ENCODE data around the gene DBP.
A peak's percentile ranks its signal among the peaks of the same experiment; 100 is the strongest.

Gene DBP

GRCh38 chr19:48637948-48638830 lies 1.0 kb upstream of the DBP start (continued):
- no peak for TF ChIP-seq ZNF518A (tag by site-specific recombination; conservative IDR thresholded peaks at IDR 0.05; ENCODE audit: low read depth)
- TF ChIP-seq FEZF1 (tag by site-specific recombination; IDR thresholded peaks at IDR 0.05) = no peak
- TF ChIP-seq, protein P1, sequence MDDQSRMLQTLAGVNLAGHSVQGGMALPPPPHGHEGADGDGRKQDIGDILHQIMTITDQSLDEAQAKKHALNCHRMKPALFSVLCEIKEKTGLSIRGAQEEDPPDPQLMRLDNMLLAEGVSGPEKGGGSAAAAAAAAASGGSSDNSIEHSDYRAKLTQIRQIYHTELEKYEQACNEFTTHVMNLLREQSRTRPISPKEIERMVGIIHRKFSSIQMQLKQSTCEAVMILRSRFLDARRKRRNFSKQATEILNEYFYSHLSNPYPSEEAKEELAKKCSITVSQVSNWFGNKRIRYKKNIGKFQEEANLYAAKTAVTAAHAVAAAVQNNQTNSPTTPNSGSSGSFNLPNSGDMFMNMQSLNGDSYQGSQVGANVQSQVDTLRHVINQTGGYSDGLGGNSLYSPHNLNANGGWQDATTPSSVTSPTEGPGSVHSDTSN (CRISPR knock-in tag; IDR thresholded peaks at IDR 0.05) = no peak
- TF ChIP-seq, protein P2, sequence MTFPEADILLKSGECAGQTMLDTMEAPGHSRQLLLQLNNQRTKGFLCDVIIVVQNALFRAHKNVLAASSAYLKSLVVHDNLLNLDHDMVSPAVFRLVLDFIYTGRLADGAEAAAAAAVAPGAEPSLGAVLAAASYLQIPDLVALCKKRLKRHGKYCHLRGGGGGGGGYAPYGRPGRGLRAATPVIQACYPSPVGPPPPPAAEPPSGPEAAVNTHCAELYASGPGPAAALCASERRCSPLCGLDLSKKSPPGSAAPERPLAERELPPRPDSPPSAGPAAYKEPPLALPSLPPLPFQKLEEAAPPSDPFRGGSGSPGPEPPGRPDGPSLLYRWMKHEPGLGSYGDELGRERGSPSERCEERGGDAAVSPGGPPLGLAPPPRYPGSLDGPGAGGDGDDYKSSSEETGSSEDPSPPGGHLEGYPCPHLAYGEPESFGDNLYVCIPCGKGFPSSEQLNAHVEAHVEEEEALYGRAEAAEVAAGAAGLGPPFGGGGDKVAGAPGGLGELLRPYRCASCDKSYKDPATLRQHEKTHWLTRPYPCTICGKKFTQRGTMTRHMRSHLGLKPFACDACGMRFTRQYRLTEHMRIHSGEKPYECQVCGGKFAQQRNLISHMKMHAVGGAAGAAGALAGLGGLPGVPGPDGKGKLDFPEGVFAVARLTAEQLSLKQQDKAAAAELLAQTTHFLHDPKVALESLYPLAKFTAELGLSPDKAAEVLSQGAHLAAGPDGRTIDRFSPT (tag by site-specific recombination; IDR thresholded peaks at IDR 0.05) = no peak
- no peak for TF ChIP-seq ZNF133 (tag by site-specific recombination; IDR thresholded peaks at IDR 0.05)
- 0 out of 2 replicates have a peak, but pooled peaks have one; percentile 14 for TF ChIP-seq GFI1B (tag by site-specific recombination; IDR thresholded peaks at IDR 0.05)
- TF ChIP-seq ZNF423 (tag by site-specific recombination; IDR thresholded peaks at IDR 0.05) = no peak
- TF ChIP-seq MYNN (tag by site-specific recombination; IDR thresholded peaks at IDR 0.05; ENCODE audit: borderline replicate concordance) = no peak
- TF ChIP-seq ZNF175 (tag by site-specific recombination; IDR thresholded peaks at IDR 0.05) = no peak
- TF ChIP-seq IKZF3 (tag by site-specific recombination; IDR thresholded peaks at IDR 0.05) = no peak
- 0 out of 2 replicates have a peak, but pooled peaks have one; percentile 23 for TF ChIP-seq SCRT2 (tag by site-specific recombination; IDR thresholded peaks at IDR 0.05)
- no peak for TF ChIP-seq ZNF274 (IDR thresholded peaks at IDR 0.05; ENCODE audit: low read length)
- no peak for TF ChIP-seq ZNF274 (tag by site-specific recombination; IDR thresholded peaks at IDR 0.05; ENCODE audit: borderline replicate concordance)
- TF ChIP-seq, protein P3, sequence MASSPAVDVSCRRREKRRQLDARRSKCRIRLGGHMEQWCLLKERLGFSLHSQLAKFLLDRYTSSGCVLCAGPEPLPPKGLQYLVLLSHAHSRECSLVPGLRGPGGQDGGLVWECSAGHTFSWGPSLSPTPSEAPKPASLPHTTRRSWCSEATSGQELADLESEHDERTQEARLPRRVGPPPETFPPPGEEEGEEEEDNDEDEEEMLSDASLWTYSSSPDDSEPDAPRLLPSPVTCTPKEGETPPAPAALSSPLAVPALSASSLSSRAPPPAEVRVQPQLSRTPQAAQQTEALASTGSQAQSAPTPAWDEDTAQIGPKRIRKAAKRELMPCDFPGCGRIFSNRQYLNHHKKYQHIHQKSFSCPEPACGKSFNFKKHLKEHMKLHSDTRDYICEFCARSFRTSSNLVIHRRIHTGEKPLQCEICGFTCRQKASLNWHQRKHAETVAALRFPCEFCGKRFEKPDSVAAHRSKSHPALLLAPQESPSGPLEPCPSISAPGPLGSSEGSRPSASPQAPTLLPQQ (tag by site-specific recombination; IDR thresholded peaks at IDR 0.05) = peak; percentile 91; the same call in 1 of the 2 replicates
- TF ChIP-seq ZNF626 (tag by site-specific recombination; IDR thresholded peaks at IDR 0.05) = no peak
- no peak for TF ChIP-seq ZNF214 (tag by site-specific recombination; IDR thresholded peaks at IDR 0.05; ENCODE audit: borderline replicate concordance)
- peak; percentile 50; the same call in 1 of the 2 replicates for TF ChIP-seq BCL11A (tag by site-specific recombination; IDR thresholded peaks at IDR 0.05; ENCODE audit: low read depth)
- no peak for TF ChIP-seq ZBTB8A (tag by site-specific recombination; IDR thresholded peaks at IDR 0.05)
- no peak for TF ChIP-seq ZNF660 (tag by site-specific recombination; IDR thresholded peaks at IDR 0.05)
- no peak for TF ChIP-seq ZIC2 (tag by site-specific recombination; IDR thresholded peaks at IDR 0.05)
- peak; percentile 43 for TF ChIP-seq ZNF341 (tag by site-specific recombination; IDR thresholded peaks at IDR 0.05; ENCODE audit: low read depth)
- no peak; the same call in 1 of the 2 replicates for TF ChIP-seq GLIS2 (tag by site-specific recombination; IDR thresholded peaks at IDR 0.05)
- TF ChIP-seq KLF10 (tag by site-specific recombination; IDR thresholded peaks at IDR 0.05) = peak; percentile 80
- peak; percentile 86 for TF ChIP-seq KLF9 (tag by site-specific recombination; IDR thresholded peaks at IDR 0.05; ENCODE audit: low read depth)
- TF ChIP-seq ZNF768 (tag by site-specific recombination; IDR thresholded peaks at IDR 0.05) = no peak
- no peak for TF ChIP-seq ZNF10 (tag by site-specific recombination; IDR thresholded peaks at IDR 0.05)
- TF ChIP-seq ZNF16 (tag by site-specific recombination; IDR thresholded peaks at IDR 0.05; ENCODE audit: low read depth) = no peak
- TF ChIP-seq ZFHX2 (tag by site-specific recombination; conservative IDR thresholded peaks at IDR 0.05) = peak; percentile 26
- no peak for TF ChIP-seq OVOL3 (tag by site-specific recombination; IDR thresholded peaks at IDR 0.05)
- peak; percentile 52; the same call in 1 of the 2 replicates for TF ChIP-seq ZNF169 (tag by site-specific recombination; IDR thresholded peaks at IDR 0.05)
- TF ChIP-seq ZNF521 (tag by site-specific recombination; IDR thresholded peaks at IDR 0.05) = no peak
- no peak for TF ChIP-seq OSR2 (tag by site-specific recombination; IDR thresholded peaks at IDR 0.05)
